GM12872 (cell line): ENCODE results near the gene BOK.

Experiments
- CTCF ChIP-seq: IDR thresholded peaks from 3 replicates; pipeline ENCODE4 v1.5.1; 2011; ENCODE audit warnings: low read depth, mild to moderate bottlenecking, low read length, moderate library complexity; ENCODE audit not compliant: insufficient read depth

The BOK gene

GRCh38 chr2:241534293-241534692, 24.3 kb upstream of the BOK start:
- TF ChIP-seq CTCF, result no peak

GRCh38 chr2:241534701-241535375, 23.7 kb upstream of the BOK start:
- TF ChIP-seq CTCF, result no peak

- no peak for TF ChIP-seq CTCF
Measured at GRCh38 chr2:241535871-241536655, 22.5 kb upstream of the BOK start.

GRCh38 chr2:241538838-241539615, 19.5 kb upstream of the BOK start:
- TF ChIP-seq CTCF, result no peak

- TF ChIP-seq CTCF, result no peak
Measured at GRCh38 chr2:241539616-241540374, 18.8 kb upstream of the BOK start.

- TF ChIP-seq CTCF, result no peak
Measured at GRCh38 chr2:241540401-241540770, 18.2 kb upstream of the BOK start.
